Thoracic aorta (tissue), 2 donors: ENCODE results near the gene ETFA. TPM values are rescaled to one million over a fixed set of nuclear protein-coding genes. Genes with fewer than 3 reads are reported as not detected.

Experiments
- ATAC-seq: fragments of 150-250 bp; one replicate; pipeline ENCODE4 v1.8.0; 2017; ENCODE audit warnings: low read depth; ENCODE audit not compliant: insufficient number of reproducible peaks, low FRiP score
- DNase-seq: peaks from one replicate; pipeline ENCODE4 v3.0.0-alpha.2; 2020; ENCODE audit warnings: low spot score
- H3K27ac ChIP-seq, 2 donors: fragments of 200-600 bp; sonication (generic); 1 replicate in 1 of 2; 2 replicates in 1 of 2; pipeline ENCODE4 v1.5.1; 2016; ENCODE audit warnings: mild to moderate bottlenecking in 2 of 2, moderate library complexity in 2 of 2
- H3K27me3 ChIP-seq: fragments of 200-600 bp; sonication (generic); replicated peaks from 2 replicates; pipeline ENCODE4 v1.6.0; 2016; ENCODE audit warnings: mild to moderate bottlenecking; ENCODE audit not compliant: insufficient read depth
- H3K36me3 ChIP-seq: fragments of 200-600 bp; sonication (generic); one replicate; pipeline ENCODE4 v1.5.1; 2016
- H3K4me1 ChIP-seq, 2 donors: fragments of 200-600 bp; sonication (generic); 1 replicate in 1 of 2; 2 replicates in 1 of 2; pipeline versions ENCODE4 v1.5.1 to v1.6.0; 2016; ENCODE audit warnings: low read depth in 2 of 2, mild to moderate bottlenecking in 1 of 2; ENCODE audit not compliant: control insufficient read depth in 1 of 2
- H3K4me3 ChIP-seq: fragments of 200-600 bp; sonication (generic); 2 replicates; pipeline ENCODE4 v1.5.1; 2016; ENCODE audit warnings: mild to moderate bottlenecking
- H3K9me3 ChIP-seq: fragments of 200-600 bp; sonication (generic); 2 replicates; pipeline ENCODE4 v1.5.1; 2016
- total RNA-seq, 2 donors: library from RNA; depleted of rRNA; stranded (reverse); fragments of >200 nt; gene quantifications; one replicate each; pipeline versions ENCODE4 v1.1.0 to v1.2.3, GENCODE V29; 2016
- TF ChIP-seq, protein P1 (sequence below): fragments of 200-600 bp; sonication (generic); IDR thresholded peaks from one replicate; pipeline ENCODE4 v1.5.1; 2019; ENCODE audit warnings: antibody characterized with exemption

Gene ETFA
- total RNA-seq, 2 donors from 2014 or later = 56.9 to 57.1 TPM

- H3K27me3 ChIP-seq = no peaks in the 10 kb centered on the region
- H3K9me3 ChIP-seq = no peaks in the 10 kb centered on the region
- ATAC-seq (no peak), DNase-seq (no peak)
- TF ChIP-seq, protein P1, sequence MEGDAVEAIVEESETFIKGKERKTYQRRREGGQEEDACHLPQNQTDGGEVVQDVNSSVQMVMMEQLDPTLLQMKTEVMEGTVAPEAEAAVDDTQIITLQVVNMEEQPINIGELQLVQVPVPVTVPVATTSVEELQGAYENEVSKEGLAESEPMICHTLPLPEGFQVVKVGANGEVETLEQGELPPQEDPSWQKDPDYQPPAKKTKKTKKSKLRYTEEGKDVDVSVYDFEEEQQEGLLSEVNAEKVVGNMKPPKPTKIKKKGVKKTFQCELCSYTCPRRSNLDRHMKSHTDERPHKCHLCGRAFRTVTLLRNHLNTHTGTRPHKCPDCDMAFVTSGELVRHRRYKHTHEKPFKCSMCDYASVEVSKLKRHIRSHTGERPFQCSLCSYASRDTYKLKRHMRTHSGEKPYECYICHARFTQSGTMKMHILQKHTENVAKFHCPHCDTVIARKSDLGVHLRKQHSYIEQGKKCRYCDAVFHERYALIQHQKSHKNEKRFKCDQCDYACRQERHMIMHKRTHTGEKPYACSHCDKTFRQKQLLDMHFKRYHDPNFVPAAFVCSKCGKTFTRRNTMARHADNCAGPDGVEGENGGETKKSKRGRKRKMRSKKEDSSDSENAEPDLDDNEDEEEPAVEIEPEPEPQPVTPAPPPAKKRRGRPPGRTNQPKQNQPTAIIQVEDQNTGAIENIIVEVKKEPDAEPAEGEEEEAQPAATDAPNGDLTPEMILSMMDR = no peak
- no peaks in the 10 kb centered on the region for H3K36me3 ChIP-seq
- H3K4me3 ChIP-seq = no peak overlapping the region
- H3K4me1 ChIP-seq = peaks cover 16 to 23% of the 10 kb centered on the region in 2 donors
- H3K27ac ChIP-seq = no peak overlapping the region
Observed at GRCh38 chr15:76173317-76173834, 137.9 kb downstream of the ETFA start.

DNA sequence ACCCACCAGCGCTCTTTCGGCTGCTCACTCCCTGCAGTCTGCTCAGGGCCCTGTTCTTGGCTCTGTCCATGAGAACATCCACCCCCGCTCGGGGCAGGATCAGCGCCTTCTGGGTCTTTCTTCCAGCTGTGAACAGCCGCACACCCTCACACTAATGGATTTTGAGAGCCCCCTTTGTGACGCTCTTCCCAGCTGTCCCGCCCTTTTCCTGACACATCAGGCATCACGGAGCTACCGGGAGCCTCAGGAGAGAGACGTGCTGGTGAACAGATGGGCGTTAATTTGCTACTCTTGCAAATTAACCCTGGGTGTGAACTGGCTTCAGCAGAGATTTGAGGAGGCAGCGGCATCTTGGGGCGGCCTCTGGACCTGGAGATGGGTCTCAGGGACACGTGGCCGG lies 138.5 kb downstream of the ETFA start:
- no peak for DNase-seq
- H3K36me3 ChIP-seq = no peaks in the 10 kb centered on the region
- H3K4me1 ChIP-seq = peaks cover 10 to 17% of the 10 kb centered on the region in 2 donors
- no peak overlapping the region for H3K27ac ChIP-seq
- H3K4me3 ChIP-seq = no peak overlapping the region
- TF ChIP-seq, protein P1 = no peak
- H3K27me3 ChIP-seq = no peaks in the 10 kb centered on the region
- no peak for ATAC-seq
- no peaks in the 10 kb centered on the region for H3K9me3 ChIP-seq

DNA sequence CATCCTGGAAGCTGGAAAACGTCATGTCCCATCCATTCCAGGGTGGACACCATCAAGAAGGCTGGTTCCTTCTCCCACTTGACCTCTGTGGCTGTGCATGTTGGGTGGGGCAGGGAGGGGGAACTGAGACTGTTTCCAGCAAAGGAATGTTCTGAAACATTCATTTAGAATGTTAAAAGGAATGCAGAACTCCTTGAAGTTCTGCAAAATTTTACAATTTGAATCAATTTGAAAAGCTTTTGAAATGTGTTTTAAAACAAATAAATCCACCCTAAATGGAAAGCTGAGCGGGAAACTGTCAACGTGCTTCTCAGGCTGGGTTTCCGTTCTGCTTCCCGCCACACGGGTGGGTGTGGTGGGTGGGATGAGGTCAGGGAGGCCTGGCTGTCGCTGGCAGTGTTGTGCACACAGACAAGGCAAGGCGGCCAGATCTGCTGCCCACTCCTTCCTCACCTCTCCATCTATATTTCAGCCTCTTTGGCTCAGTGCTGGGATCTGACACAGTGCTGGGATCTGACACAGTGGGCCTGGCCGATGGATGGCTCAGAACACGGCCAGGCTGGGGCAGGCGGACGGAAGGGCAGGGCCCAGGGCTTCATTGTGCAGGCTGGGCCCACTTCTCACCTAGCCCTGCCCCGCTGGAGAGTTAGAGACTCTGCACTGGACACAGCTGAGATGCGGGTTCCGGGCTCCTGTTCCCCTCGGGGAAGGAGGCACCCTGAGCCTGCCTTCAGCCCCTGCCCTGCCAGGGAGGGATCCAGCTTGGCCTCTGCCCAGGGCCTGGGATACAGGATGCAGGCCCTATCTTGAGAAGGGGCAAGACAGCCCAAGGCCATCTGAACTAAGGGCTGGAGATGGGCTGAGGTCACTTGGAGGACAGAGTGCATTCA lies 141.1 kb downstream of the ETFA start:
- Histone ChIP-seq H3K9me3 (no peaks in the 10 kb centered on the region), H3K4me3 (no peak overlapping the region), H3K36me3 (no peaks in the 10 kb centered on the region), H3K4me1 (peaks cover 0 to 9% of the 10 kb centered on the region in 2 donors), H3K27ac (peak overlapping the region in 1 of 2 donors; percentile 8), H3K27me3 (no peaks in the 10 kb centered on the region)
- ATAC-seq = no peak
- TF ChIP-seq, protein P1 = no peak
- DNase-seq = no peak

- ATAC-seq = no peak
- no peak for DNase-seq
Observed at GRCh38 chr15:76169018-76169417, 142.3 kb downstream of the ETFA start.

More at GRCh38 chr15:76169018-76169417, 142.3 kb downstream of the ETFA start:
- Histone ChIP-seq H3K36me3 (no peaks in the 10 kb centered on the region), H3K9me3 (no peaks in the 10 kb centered on the region), H3K27me3 (no peaks in the 10 kb centered on the region), H3K4me1 (peaks cover 0 to 9% of the 10 kb centered on the region in 2 donors), H3K27ac (no peak overlapping the region), H3K4me3 (no peak overlapping the region)
- TF ChIP-seq, protein P1 = no peak
